ENCODE results near the gene TMCO4. TPM values are rescaled to one million over a fixed set of nuclear protein-coding genes. Genes with fewer than 3 reads are reported as not detected.

TMCO4 gene
- total RNA-seq, 1 experiment from 2014 or later: 4.3 TPM

DNA sequence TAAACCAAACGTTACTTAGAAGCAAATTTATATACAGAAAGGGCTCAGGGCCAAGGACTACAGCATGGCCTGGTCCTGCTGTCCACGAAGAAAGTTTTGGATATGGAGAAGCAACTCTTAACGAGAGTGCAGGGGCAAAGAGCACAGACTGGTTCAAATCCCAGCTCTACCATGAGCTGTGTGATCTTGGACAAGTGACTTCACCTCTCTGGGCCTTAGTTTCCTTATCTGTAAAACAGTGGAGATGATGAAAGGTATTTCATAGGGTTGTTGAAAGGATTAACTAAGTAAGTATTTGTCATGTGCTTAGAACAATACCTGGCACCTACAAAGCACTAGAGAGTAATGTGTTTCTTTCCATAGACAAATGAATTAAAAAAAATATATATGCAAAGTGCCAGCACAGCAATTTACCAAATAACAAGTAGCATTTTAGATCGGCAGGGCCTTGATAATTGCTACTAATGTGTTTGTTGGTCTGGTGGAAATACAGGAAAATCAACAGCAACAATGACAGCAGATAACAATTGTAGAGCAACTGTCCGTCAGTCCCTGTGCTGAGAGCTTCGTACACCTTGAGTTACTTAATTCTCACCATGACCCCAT is 25.4 kb downstream of the TMCO4 start:
- DNase-seq (ENCODE audit: low spot score): no peak
- CTCF ChIA-PET: no interaction called here
- no peaks in the 10 kb centered on the region for H3K9me3 ChIP-seq (ENCODE audit: low read depth, low read length, poor library complexity, severe bottlenecking)
- no peak overlapping the region for H3K27ac ChIP-seq (ENCODE audit: low read depth, low read length, poor library complexity, severe bottlenecking)
- no peak overlapping the region for H3K4me3 ChIP-seq (ENCODE audit: low read depth, low read length, poor library complexity, severe bottlenecking)
- TF ChIP-seq CTCF (conservative IDR thresholded peaks at IDR 0.05; ENCODE audit: low read depth, low read length) (no peak), EZH2 (IDR thresholded peaks at IDR 0.05; ENCODE audit: borderline replicate concordance, low read depth, low read length, poor library complexity, severe bottlenecking) (no peak)
- no peaks in the 10 kb centered on the region for H3K27me3 ChIP-seq (replicated peaks; ENCODE audit: insufficient read depth, low read depth, low read length, poor library complexity)
- POLR2A ChIA-PET (ENCODE audit: low non-redundant PET): no interaction called here
- peaks cover 19% of the 10 kb centered on the region for H3K4me1 ChIP-seq (ENCODE audit: insufficient read depth, low read length, poor library complexity, severe bottlenecking)
- intact Hi-C loops (cut with micrococcal nuclease; ENCODE audit: unreplicated experiment): no loop called here
- H3K36me3 ChIP-seq (ENCODE audit: insufficient read depth, low read length, poor library complexity, severe bottlenecking): no peaks in the 10 kb centered on the region
- no TSS peak for BruUV-seq (replicated peaks)

GRCh38 chr1:19773485-19773884 is 26.2 kb downstream of the TMCO4 start:
- DNase-seq (ENCODE audit: low spot score): no peak
- no peaks in the 10 kb centered on the region for H3K36me3 ChIP-seq (ENCODE audit: insufficient read depth, low read length, poor library complexity, severe bottlenecking)
- H3K9me3 ChIP-seq (ENCODE audit: low read depth, low read length, poor library complexity, severe bottlenecking): no peaks in the 10 kb centered on the region
- CTCF ChIA-PET: no interaction called here
- POLR2A ChIA-PET (ENCODE audit: low non-redundant PET): no interaction called here
- TF ChIP-seq EZH2 (IDR thresholded peaks at IDR 0.05; ENCODE audit: borderline replicate concordance, low read depth, low read length, poor library complexity, severe bottlenecking) (no peak), CTCF (conservative IDR thresholded peaks at IDR 0.05; ENCODE audit: low read depth, low read length) (no peak)
- intact Hi-C loops (cut with micrococcal nuclease; ENCODE audit: unreplicated experiment): no loop called here
- no peaks in the 10 kb centered on the region for H3K27me3 ChIP-seq (replicated peaks; ENCODE audit: insufficient read depth, low read depth, low read length, poor library complexity)
- H3K4me1 ChIP-seq (ENCODE audit: insufficient read depth, low read length, poor library complexity, severe bottlenecking): peaks cover 20% of the 10 kb centered on the region
- no peak overlapping the region for H3K4me3 ChIP-seq (ENCODE audit: low read depth, low read length, poor library complexity, severe bottlenecking)
- H3K27ac ChIP-seq (ENCODE audit: low read depth, low read length, poor library complexity, severe bottlenecking): no peak overlapping the region
- BruUV-seq (replicated peaks): no TSS peak

- ChIA-PET POLR2A (ENCODE audit: low non-redundant PET) (no interaction called here), CTCF (no interaction called here)
- TF ChIP-seq CTCF (conservative IDR thresholded peaks at IDR 0.05; ENCODE audit: low read depth, low read length) (no peak), EZH2 (IDR thresholded peaks at IDR 0.05; ENCODE audit: borderline replicate concordance, low read depth, low read length, poor library complexity, severe bottlenecking) (no peak)
- Histone ChIP-seq H3K4me1 (ENCODE audit: insufficient read depth, low read length, poor library complexity, severe bottlenecking) (peaks cover 26% of the 10 kb centered on the region), H3K9me3 (ENCODE audit: low read depth, low read length, poor library complexity, severe bottlenecking) (no peaks in the 10 kb centered on the region), H3K27ac (ENCODE audit: low read depth, low read length, poor library complexity, severe bottlenecking) (no peak overlapping the region), H3K4me3 (ENCODE audit: low read depth, low read length, poor library complexity, severe bottlenecking) (no peak overlapping the region), H3K36me3 (ENCODE audit: insufficient read depth, low read length, poor library complexity, severe bottlenecking) (no peaks in the 10 kb centered on the region), H3K27me3 (replicated peaks; ENCODE audit: insufficient read depth, low read depth, low read length, poor library complexity) (no peaks in the 10 kb centered on the region)
- no TSS peak for BruUV-seq (replicated peaks)
- intact Hi-C loops (cut with micrococcal nuclease; ENCODE audit: unreplicated experiment): no loop called here
- DNase-seq (ENCODE audit: low spot score): no peak
These were observed 27.7 kb downstream of the TMCO4 start for GRCh38 chr1:19772053-19772452.

Data from A673 (cell line).